H1 (cell line): Measurements from ENCODE around the gene TMEM154. TPM values are rescaled to one million over a fixed set of nuclear protein-coding genes. Genes with fewer than 3 reads are reported as not detected.

Source experiments
- CTCF ChIA-PET: fragments of 300-600 bp; sonication (Branson Sonifier 250); formaldehyde crosslinking; loops from one replicate; lab custom pipeline; 2021; ENCODE audit not compliant: partially characterized antibody; lab: Charles Lee
- POLR2A ChIA-PET: fragments of 300-600 bp; sonication (Branson Sonifier 250); formaldehyde crosslinking; loops from one replicate; lab custom pipeline; 2021; ENCODE audit warnings: inconsistent platforms; ENCODE audit not compliant: partially characterized antibody; lab: Charles Lee
- DNase-seq, 2 experiments: peaks; one replicate each; pipeline versions ENCODE4 v3.0.0 to v3.0.0-alpha.2; 2010 to 2022; ENCODE audit warnings: low spot score in 2 of 2, low read depth in 1 of 2, mixed read lengths in 1 of 2
- FAIRE-seq: peaks from 2 replicates; lab custom pipeline; 2011; peaks lifted over from hg19 to GRCh38; lab: Jason Lieb, UNC
- H2AFZ ChIP-seq: 2 replicates; pipeline ENCODE4 v1.8.1; 2012; ENCODE audit warnings: low read length, inconsistent platforms
- H2AK5ac ChIP-seq: 2 replicates; pipeline ENCODE4 v1.6.1; 2013; ENCODE audit warnings: low read depth, low read length
- H2BK120ac ChIP-seq: replicated peaks from 2 replicates; pipeline ENCODE3; 2013; ENCODE audit warnings: low read depth, low read length, inconsistent platforms
- H2BK12ac ChIP-seq: 2 replicates; pipeline ENCODE4 v1.6.1; 2013; ENCODE audit warnings: low read depth, low read length
- H2BK15ac ChIP-seq: 2 replicates; pipeline ENCODE4 v1.6.1; 2013; ENCODE audit warnings: low read length
- H2BK20ac ChIP-seq: 2 replicates; pipeline ENCODE4 v1.6.1; 2013; ENCODE audit warnings: low read length
- H2BK5ac ChIP-seq: 2 replicates; pipeline ENCODE4 v1.6.1; 2013; ENCODE audit warnings: low read depth, low read length
- H3K14ac ChIP-seq: 2 replicates; pipeline ENCODE4 v1.6.1; 2013; ENCODE audit warnings: inconsistent platforms; ENCODE audit not compliant: insufficient read length
- H3K18ac ChIP-seq: 2 replicates; pipeline ENCODE4 v1.6.1; 2013; ENCODE audit warnings: low read length; ENCODE audit errors: extremely low read depth
- H3K23ac ChIP-seq: 2 replicates; pipeline ENCODE4 v1.6.1; 2013; ENCODE audit warnings: inconsistent platforms; ENCODE audit not compliant: insufficient read length
- H3K23me2 ChIP-seq: 2 replicates; pipeline ENCODE4 v1.6.1; 2013; ENCODE audit warnings: low read depth, low read length
- H3K27ac ChIP-seq: 2 replicates; pipeline ENCODE4 v1.6.1; 2011; ENCODE audit warnings: low read depth, low read length, inconsistent platforms
- H3K27me3 ChIP-seq, 4 experiments: replicated peaks in 1 of 4; 1 replicate in 1 of 4; 2 replicates in 3 of 4; pipeline versions ENCODE4 v1.6.1 to v1.8.1; 2011 to 2013; ENCODE audit warnings: low read length in 3 of 4, mild to moderate bottlenecking in 3 of 4, inconsistent platforms in 2 of 4, mixed read lengths in 2 of 4, moderate library complexity in 1 of 4; ENCODE audit not compliant: control insufficient read depth in 3 of 4, insufficient read depth in 3 of 4; ENCODE audit errors: extremely low read depth in 1 of 4
- H3K36me3 ChIP-seq, 4 experiments: 2 replicates each; pipeline versions ENCODE4 v1.6.1 to v1.8.1; 2011 to 2013; ENCODE audit warnings: mild to moderate bottlenecking in 4 of 4, low read length in 3 of 4, moderate library complexity in 2 of 4, control low read depth in 1 of 4, inconsistent platforms in 1 of 4; ENCODE audit not compliant: insufficient read depth in 4 of 4, control insufficient read depth in 2 of 4
- H3K4ac ChIP-seq: replicated peaks from 2 replicates; pipeline ENCODE3; 2013; ENCODE audit warnings: low read length, low read depth, mixed read lengths, inconsistent platforms; ENCODE audit not compliant: insufficient read length
- H3K4me1 ChIP-seq, 4 experiments: replicated peaks in 1 of 4; 1 replicate in 1 of 4; 2 replicates in 3 of 4; pipeline versions ENCODE4 v1.6.1 to v1.8.1; 2011 to 2013; ENCODE audit warnings: low read length in 3 of 4, inconsistent platforms in 2 of 4, mixed read lengths in 1 of 4; ENCODE audit not compliant: insufficient read depth in 4 of 4, control insufficient read depth in 3 of 4
- H3K4me2 ChIP-seq, 2 experiments: 2 replicates each; pipeline versions ENCODE4 v1.6.1 to v1.8.1; 2011 to 2013; ENCODE audit warnings: low read depth in 2 of 2, low read length in 2 of 2, control low read depth in 1 of 2, inconsistent platforms in 1 of 2, mild to moderate bottlenecking in 1 of 2; ENCODE audit not compliant: insufficient read depth in 1 of 2
- H3K4me3 ChIP-seq, 4 experiments: fragments of 200-600, 300-600 bp in 1 of 4; sonication (generic), shearing (Covaris generic), sonication (Bioruptor Twin) in 1 of 4; 2 replicates each; pipeline versions ENCODE4 v1.5.1 to v1.8.1; 2011 to 2016; ENCODE audit warnings: low read length in 4 of 4, low read depth in 3 of 4, control low read depth in 2 of 4, inconsistent platforms in 2 of 4, mild to moderate bottlenecking in 2 of 4, mixed read lengths in 1 of 4, moderate library complexity in 1 of 4; ENCODE audit not compliant: insufficient read depth in 2 of 4; ENCODE audit errors: extremely low read depth in 1 of 4
- H3K56ac ChIP-seq: replicated peaks from 2 replicates; pipeline ENCODE3; 2013; ENCODE audit warnings: low read depth, mild to moderate bottlenecking, mixed read lengths, low read length, inconsistent platforms; ENCODE audit not compliant: insufficient read length
- H3K79me1 ChIP-seq: 2 replicates; pipeline ENCODE4 v1.6.1; 2013; ENCODE audit warnings: low read depth, low read length, control low read depth
- H3K79me2 ChIP-seq, 2 experiments: 2 replicates each; pipeline versions ENCODE4 v1.6.1 to v1.8.1; 2012 to 2013; ENCODE audit warnings: low read length in 2 of 2, mild to moderate bottlenecking in 2 of 2, inconsistent platforms in 1 of 2; ENCODE audit not compliant: insufficient read depth in 2 of 2, control insufficient read depth in 1 of 2
- H3K9ac ChIP-seq, 4 experiments: replicated peaks in 1 of 4; 1 replicate in 1 of 4; 2 replicates in 3 of 4; pipeline versions ENCODE4 v1.6.1 to v1.8.1; 2011 to 2013; ENCODE audit warnings: low read depth in 3 of 4, low read length in 3 of 4, control low read depth in 2 of 4, mild to moderate bottlenecking in 2 of 4, moderate library complexity in 2 of 4, inconsistent platforms in 1 of 4; ENCODE audit errors: extremely low read depth in 1 of 4
- H3K9me3 ChIP-seq, 2 experiments: 2 replicates each; pipeline versions ENCODE4 v1.6.1 to v1.8.1; 2012 to 2013; ENCODE audit warnings: mild to moderate bottlenecking in 2 of 2, moderate library complexity in 2 of 2, control low read depth in 1 of 2, inconsistent platforms in 1 of 2, low read depth in 1 of 2, low read length in 1 of 2, mixed read lengths in 1 of 2; ENCODE audit not compliant: insufficient read depth in 2 of 2
- H4K20me1 ChIP-seq, 2 experiments: replicated peaks in 1 of 2; 2 replicates each; pipeline versions ENCODE3 to v1.8.1; 2011 to 2013; ENCODE audit warnings: inconsistent platforms in 2 of 2, low read length in 2 of 2, mild to moderate bottlenecking in 1 of 2; ENCODE audit not compliant: insufficient read depth in 2 of 2, control insufficient read depth in 1 of 2
- H4K5ac ChIP-seq: 2 replicates; pipeline ENCODE4 v1.6.1; 2013; ENCODE audit warnings: low read length, low read depth, mixed read lengths, inconsistent platforms; ENCODE audit not compliant: insufficient read length
- H4K8ac ChIP-seq: 2 replicates; pipeline ENCODE4 v1.8.0; 2013; ENCODE audit warnings: mild to moderate bottlenecking, moderate library complexity, low read length, inconsistent platforms; ENCODE audit not compliant: insufficient read depth; ENCODE audit errors: extremely low read depth
- H4K91ac ChIP-seq: replicated peaks from 2 replicates; pipeline ENCODE3; 2013; ENCODE audit warnings: low read length, mixed read lengths, inconsistent platforms; ENCODE audit not compliant: insufficient read length
- CEBPB ChIP-seq: IDR thresholded peaks from 2 replicates; pipeline ENCODE4 v1.6.1; 2012; ENCODE audit warnings: low read depth, low read length
- ZNF274 ChIP-seq: IDR thresholded peaks from 2 replicates; pipeline ENCODE4 v1.7.0; 2012; ENCODE audit warnings: low read length, borderline replicate concordance; ENCODE audit errors: extremely low read depth
- WGBS, 2 experiments: shearing (Covaris generic) in 1 of 2; methylation state at CpG; one replicate each; pipeline versions ENCODE4 v1.1.6 to v1.1.7; 2013 to 2015; ENCODE audit warnings: low lambda C conversion rate in 2 of 2, mixed read lengths in 2 of 2, inconsistent platforms in 1 of 2, low coverage in 1 of 2, missing lambda C conversion rate in 1 of 2; ENCODE audit not compliant: insufficient replicate concordance in 2 of 2, insufficient coverage in 1 of 2, insufficient read length in 1 of 2; ENCODE audit errors: extremely low coverage in 1 of 2, missing lambda C conversion rate in 1 of 2; 5-methylcytosine and 5-hydroxymethylcytosine counted together
- polyA plus RNA-seq, 7 experiments: library from polyadenylated mRNA; depleted of rRNA in 3 of 7; stranded (reverse) in 5 of 7; unstranded in 2 of 7; fragments of >200 nt in 5 of 7; fragments of 200-250 nt in 2 of 7; gene quantifications; 1 replicate in 5 of 7; 2 replicates in 1 of 7; 4 replicates in 1 of 7; pipeline versions ENCODE4 v1.2.1 to v1.2.3, GENCODE V29; 2011 to 2013; ENCODE audit warnings: missing spikeins in 2 of 7, mixed read lengths in 2 of 7
- total RNA-seq: library from RNA; stranded (reverse); fragmentation: NEBNext Ultra II Directional; extraction: Animal tissue kit (Norgen Biotek cat#: 25700); gene quantifications from 2 replicates; pipeline ENCODE4 v1.2.1, GENCODE V29; 2021

The TMEM154 gene
- total and polyA plus RNA-seq, 2 of the 8 experiments (the other 6 are each of a cell fraction or from before 2014, with no cell fraction given) = 0.33 to 1.2 TPM

- Histone ChIP-seq H4K91ac (no peak overlapping the region), H3K18ac (no peak overlapping the region), H3K4me2 (no peak overlapping the region), H2BK15ac (no peak overlapping the region), H3K79me2 (no peaks in the 10 kb centered on the region), H3K4me3 (no peak overlapping the region), H2BK20ac (no peak overlapping the region), H3K4me1 (peaks cover 0 to 7% (median 0%) of the 10 kb centered on the region in 4 experiments; a peak in 2 of 7 replicates), H3K23ac (no peak overlapping the region), H4K20me1 (no peaks in the 10 kb centered on the region), H4K5ac (no peak overlapping the region), H2BK12ac (no peak overlapping the region), H3K27me3 (no peaks in the 10 kb centered on the region; a peak in 1 of 7 replicates), H2AFZ (no peak overlapping the region), H2BK5ac (no peak overlapping the region), H2AK5ac (no peak overlapping the region), H3K4ac (no peak overlapping the region), H3K79me1 (no peaks in the 10 kb centered on the region), H4K8ac (no peak overlapping the region), H2BK120ac (no peak overlapping the region), H3K36me3 (no peaks in the 10 kb centered on the region), H3K56ac (no peak overlapping the region), H3K14ac (no peak overlapping the region), H3K23me2 (no peaks in the 10 kb centered on the region), H3K9me3 (no peaks in the 10 kb centered on the region), H3K9ac (no peak overlapping the region), H3K27ac (no peak overlapping the region)
- CTCF ChIA-PET = interaction anchor here (0.8 to 2.0 kb wide), 2 partner anchors 8 to 11 kb away, joined by 4 to 6 read pairs; no protein-coding TSS in a partner anchor
- DNase-seq (no peak), FAIRE-seq (no peak)
- POLR2A ChIA-PET = interaction anchor here (0.6 kb wide), 1 partner anchor 56 kb away, joined by 3 read pairs; no protein-coding TSS in a partner anchor
- 74% methylated on average over 5 of the region's 5 CpGs; no CpG with 5 or more reads in 1 of the 2 experiments for WGBS, 2 experiments
- TF ChIP-seq CEBPB (peak; percentile 28; the same call in 1 of the 2 replicates), ZNF274 (no peak)
These were observed 44.7 kb upstream of the TMEM154 start for GRCh38 chr4:152724494-152724893.
